ENCODE data around the gene MEIS2.

Gene MEIS2

GRCh38 chr15:36933255-36933990 is 166.9 kb downstream of the MEIS2 start:
- TF ChIP-seq, protein P1, sequence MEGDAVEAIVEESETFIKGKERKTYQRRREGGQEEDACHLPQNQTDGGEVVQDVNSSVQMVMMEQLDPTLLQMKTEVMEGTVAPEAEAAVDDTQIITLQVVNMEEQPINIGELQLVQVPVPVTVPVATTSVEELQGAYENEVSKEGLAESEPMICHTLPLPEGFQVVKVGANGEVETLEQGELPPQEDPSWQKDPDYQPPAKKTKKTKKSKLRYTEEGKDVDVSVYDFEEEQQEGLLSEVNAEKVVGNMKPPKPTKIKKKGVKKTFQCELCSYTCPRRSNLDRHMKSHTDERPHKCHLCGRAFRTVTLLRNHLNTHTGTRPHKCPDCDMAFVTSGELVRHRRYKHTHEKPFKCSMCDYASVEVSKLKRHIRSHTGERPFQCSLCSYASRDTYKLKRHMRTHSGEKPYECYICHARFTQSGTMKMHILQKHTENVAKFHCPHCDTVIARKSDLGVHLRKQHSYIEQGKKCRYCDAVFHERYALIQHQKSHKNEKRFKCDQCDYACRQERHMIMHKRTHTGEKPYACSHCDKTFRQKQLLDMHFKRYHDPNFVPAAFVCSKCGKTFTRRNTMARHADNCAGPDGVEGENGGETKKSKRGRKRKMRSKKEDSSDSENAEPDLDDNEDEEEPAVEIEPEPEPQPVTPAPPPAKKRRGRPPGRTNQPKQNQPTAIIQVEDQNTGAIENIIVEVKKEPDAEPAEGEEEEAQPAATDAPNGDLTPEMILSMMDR (IDR thresholded peaks at IDR 0.05; ENCODE audit: low read depth, low read length) = no peak

GRCh38 chr15:36932070-36932469 is 168.3 kb downstream of the MEIS2 start:
- DNase-seq (ENCODE audit: extremely low read depth, low read depth) = no peak
- TF ChIP-seq, protein P1 (IDR thresholded peaks at IDR 0.05; ENCODE audit: low read depth, low read length) = no peak

More at GRCh38 chr15:36933255-36933990, 166.9 kb downstream of the MEIS2 start:
- no peak for DNase-seq (ENCODE audit: extremely low read depth, low read depth)

DNA sequence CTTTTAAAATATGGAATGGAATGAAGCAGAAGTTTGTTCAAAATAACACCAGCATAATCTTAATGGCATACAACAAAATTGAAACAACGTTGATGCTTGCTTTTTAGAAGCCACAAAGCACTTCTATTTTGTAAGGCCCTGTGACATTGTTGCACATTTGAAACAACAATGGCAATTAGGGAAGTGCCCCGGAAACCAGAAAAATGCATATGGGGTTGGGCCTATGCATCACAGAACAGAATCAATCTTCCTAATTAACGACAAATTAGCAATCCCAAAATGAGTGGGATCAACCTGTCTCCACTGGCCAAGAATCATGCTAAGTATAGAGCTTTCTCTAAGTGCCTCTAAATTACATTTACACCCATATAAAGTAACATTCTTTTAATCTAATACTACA is 168.9 kb downstream of the MEIS2 start:
- TF ChIP-seq, protein P1 (IDR thresholded peaks at IDR 0.05; ENCODE audit: low read depth, low read length) = no peak
- no peak for DNase-seq (ENCODE audit: extremely low read depth, low read depth)

DNA sequence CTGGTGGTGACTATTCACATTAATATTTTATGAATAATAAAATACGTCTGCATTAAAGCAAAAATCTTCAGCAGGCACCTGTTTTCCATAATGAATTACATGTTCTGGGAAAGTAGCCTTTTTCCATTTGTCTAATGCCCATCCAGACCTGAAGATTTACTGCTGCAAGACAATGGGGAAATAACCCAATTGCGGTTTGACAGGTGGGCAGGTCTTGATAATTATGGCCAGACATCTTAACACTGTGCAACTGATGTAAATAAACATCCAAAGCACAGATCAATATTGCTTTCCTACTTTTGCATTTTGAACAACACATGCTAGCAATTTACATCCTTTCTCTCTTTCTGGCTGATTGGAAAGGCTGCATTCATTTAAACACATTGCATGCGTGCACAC is 173.9 kb downstream of the MEIS2 start:
- no peak for DNase-seq (ENCODE audit: extremely low read depth, low read depth)
- TF ChIP-seq, protein P1 (IDR thresholded peaks at IDR 0.05; ENCODE audit: low read depth, low read length) = no peak

- TF ChIP-seq, protein P1 (IDR thresholded peaks at IDR 0.05; ENCODE audit: low read depth, low read length) = no peak
- no peak for DNase-seq (ENCODE audit: extremely low read depth, low read depth)
These were observed 174.5 kb downstream of the MEIS2 start for GRCh38 chr15:36925653-36926426.

DNA sequence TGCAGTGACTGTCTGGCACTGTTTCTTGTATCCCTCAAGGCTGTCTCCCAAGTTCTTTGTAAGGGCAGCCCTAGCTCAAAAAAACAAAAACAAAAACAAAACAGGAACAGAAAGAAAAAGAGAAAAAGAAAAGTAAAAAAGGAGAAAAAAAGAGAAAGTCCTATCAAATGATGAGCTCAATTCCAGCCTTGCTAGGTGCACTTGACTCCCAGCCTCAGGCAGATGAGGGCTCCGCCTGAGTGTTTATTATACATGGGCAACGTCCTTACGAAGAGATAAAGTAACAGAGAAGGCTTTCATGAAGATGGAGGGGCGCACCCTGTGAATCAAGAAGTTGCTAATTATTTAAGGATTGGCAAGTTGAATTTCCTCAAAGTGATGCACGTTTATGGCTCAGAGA is 175.3 kb downstream of the MEIS2 start:
- DNase-seq (ENCODE audit: extremely low read depth, low read depth) = no peak

More for the DNA sequence above, 175.3 kb downstream of the MEIS2 start:
- TF ChIP-seq, protein P1 (IDR thresholded peaks at IDR 0.05; ENCODE audit: low read depth, low read length) = no peak
